ENCODE measurements around the gene AXDND1. TPM values are rescaled to one million over a fixed set of nuclear protein-coding genes. Genes with fewer than 3 reads are reported as not detected.

AXDND1 gene
- total RNA-seq, 4 donors from 2014 or later = not detected

DNA sequence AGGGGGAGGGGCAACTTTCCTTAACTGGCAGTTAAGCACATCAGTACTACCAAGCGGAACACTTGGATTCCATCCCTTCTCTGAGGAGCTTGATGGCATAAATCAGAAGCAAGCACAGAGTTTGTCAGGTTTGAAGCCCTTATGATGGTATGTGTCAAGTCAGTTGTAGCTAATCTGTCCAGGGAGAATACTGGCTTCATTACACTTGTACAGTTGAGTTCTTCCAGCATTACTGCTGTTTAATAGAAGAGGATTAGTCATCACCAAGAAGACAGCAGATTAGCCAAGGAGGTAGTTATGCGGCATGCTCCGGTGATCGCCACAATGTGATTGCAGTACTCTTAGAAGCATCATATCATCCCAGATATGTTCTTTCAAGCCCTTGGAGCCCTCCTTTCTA is 223.7 kb downstream of the AXDND1 start:
- intact Hi-C loops (cut with DNase I; ENCODE audit: low total_unique reads) = no loop called here
- ATAC-seq = no peak

DNA sequence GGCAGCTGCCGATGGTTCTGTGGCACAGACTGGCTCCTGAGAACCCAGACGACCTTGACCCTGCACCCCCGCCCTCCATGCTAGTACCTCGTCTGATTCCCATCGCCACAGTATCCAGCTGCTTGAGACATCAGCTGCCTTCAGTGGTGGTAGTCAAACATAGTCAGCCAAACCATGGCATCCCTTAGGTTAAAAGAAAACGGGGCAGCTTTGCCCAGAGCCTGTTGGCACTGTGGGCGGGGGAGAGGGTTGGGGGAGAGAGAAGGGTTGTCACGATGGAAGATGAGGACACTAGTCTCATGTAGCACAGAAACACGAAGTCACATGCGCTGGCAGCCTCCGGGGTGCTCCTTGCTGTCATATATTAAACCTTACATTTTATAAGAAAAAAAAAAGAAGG is 224.9 kb downstream of the AXDND1 start:
- no peak overlapping the region for H3K27ac ChIP-seq
- DNase-seq (no peak), ATAC-seq (no peak)
- TF ChIP-seq POLR2A (IDR thresholded peaks at IDR 0.05) = no peak
- TF ChIP-seq, protein P1, sequence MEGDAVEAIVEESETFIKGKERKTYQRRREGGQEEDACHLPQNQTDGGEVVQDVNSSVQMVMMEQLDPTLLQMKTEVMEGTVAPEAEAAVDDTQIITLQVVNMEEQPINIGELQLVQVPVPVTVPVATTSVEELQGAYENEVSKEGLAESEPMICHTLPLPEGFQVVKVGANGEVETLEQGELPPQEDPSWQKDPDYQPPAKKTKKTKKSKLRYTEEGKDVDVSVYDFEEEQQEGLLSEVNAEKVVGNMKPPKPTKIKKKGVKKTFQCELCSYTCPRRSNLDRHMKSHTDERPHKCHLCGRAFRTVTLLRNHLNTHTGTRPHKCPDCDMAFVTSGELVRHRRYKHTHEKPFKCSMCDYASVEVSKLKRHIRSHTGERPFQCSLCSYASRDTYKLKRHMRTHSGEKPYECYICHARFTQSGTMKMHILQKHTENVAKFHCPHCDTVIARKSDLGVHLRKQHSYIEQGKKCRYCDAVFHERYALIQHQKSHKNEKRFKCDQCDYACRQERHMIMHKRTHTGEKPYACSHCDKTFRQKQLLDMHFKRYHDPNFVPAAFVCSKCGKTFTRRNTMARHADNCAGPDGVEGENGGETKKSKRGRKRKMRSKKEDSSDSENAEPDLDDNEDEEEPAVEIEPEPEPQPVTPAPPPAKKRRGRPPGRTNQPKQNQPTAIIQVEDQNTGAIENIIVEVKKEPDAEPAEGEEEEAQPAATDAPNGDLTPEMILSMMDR (IDR thresholded peaks at IDR 0.05 in 4 of 5, conservative IDR thresholded peaks at IDR 0.05 in 1 of 5) = no peak
- H3K4me1 ChIP-seq = no peaks in the 10 kb centered on the region
- H3K36me3 ChIP-seq = no peaks in the 10 kb centered on the region
- peaks cover 14 to 29% (median 17%) of the 10 kb centered on the region in 3 donors for H3K27me3 ChIP-seq
- intact Hi-C loops (cut with DNase I; ENCODE audit: low total_unique reads) = no loop called here
- H3K9me3 ChIP-seq = no peaks in the 10 kb centered on the region
- in situ Hi-C loops (cut with MboI; ENCODE audit: low sequenced_read_pairs in 4 of 4) = no loop called here
- no peak overlapping the region for H3K4me3 ChIP-seq

More for the DNA sequence above, 223.7 kb downstream of the AXDND1 start:
- H3K4me3 ChIP-seq = no peak overlapping the region
- H3K27ac ChIP-seq = no peak overlapping the region
- no peaks in the 10 kb centered on the region for H3K36me3 ChIP-seq
- no peaks in the 10 kb centered on the region for H3K4me1 ChIP-seq
- H3K27me3 ChIP-seq = peaks cover 14 to 37% (median 17%) of the 10 kb centered on the region in 3 donors
- no peaks in the 10 kb centered on the region for H3K9me3 ChIP-seq
- in situ Hi-C loops (cut with MboI; ENCODE audit: low sequenced_read_pairs in 4 of 4) = no loop called here
- DNase-seq = no peak
- no peak for TF ChIP-seq POLR2A (IDR thresholded peaks at IDR 0.05)
- TF ChIP-seq, protein P1 (IDR thresholded peaks at IDR 0.05 in 4 of 5, conservative IDR thresholded peaks at IDR 0.05 in 1 of 5) = no peak

DNA sequence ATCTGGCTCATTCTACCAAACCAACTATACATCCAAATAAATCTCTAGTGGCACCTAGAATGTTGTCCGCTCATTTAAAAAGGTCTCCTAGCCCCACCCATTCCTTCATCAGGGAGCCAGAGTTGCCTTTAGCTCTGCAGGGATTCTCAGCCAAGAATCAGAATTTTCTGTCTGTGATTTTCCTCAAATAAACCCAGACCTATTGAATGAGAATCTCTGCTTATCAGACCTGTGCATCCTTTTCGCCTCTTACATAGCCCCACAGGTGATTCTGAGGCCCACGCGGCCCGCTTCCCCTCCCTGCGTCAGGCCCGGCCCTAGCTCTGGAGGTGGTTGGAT is 225.5 kb downstream of the AXDND1 start:
- TF ChIP-seq, protein P1 (IDR thresholded peaks at IDR 0.05 in 4 of 5, conservative IDR thresholded peaks at IDR 0.05 in 1 of 5) = no peak
- no peak for TF ChIP-seq POLR2A (IDR thresholded peaks at IDR 0.05)
- intact Hi-C loops (cut with DNase I; ENCODE audit: low total_unique reads) = no loop called here
- H3K27me3 ChIP-seq = peaks cover 14 to 25% (median 16%) of the 10 kb centered on the region in 3 donors
- H3K27ac ChIP-seq = no peak overlapping the region
- H3K36me3 ChIP-seq = no peaks in the 10 kb centered on the region
- H3K4me1 ChIP-seq = no peaks in the 10 kb centered on the region
- ATAC-seq = no peak
- H3K4me3 ChIP-seq = no peak overlapping the region
- no peak for DNase-seq
- no peaks in the 10 kb centered on the region for H3K9me3 ChIP-seq
- in situ Hi-C loops (cut with MboI; ENCODE audit: low sequenced_read_pairs in 4 of 4) = no loop called here

DNA sequence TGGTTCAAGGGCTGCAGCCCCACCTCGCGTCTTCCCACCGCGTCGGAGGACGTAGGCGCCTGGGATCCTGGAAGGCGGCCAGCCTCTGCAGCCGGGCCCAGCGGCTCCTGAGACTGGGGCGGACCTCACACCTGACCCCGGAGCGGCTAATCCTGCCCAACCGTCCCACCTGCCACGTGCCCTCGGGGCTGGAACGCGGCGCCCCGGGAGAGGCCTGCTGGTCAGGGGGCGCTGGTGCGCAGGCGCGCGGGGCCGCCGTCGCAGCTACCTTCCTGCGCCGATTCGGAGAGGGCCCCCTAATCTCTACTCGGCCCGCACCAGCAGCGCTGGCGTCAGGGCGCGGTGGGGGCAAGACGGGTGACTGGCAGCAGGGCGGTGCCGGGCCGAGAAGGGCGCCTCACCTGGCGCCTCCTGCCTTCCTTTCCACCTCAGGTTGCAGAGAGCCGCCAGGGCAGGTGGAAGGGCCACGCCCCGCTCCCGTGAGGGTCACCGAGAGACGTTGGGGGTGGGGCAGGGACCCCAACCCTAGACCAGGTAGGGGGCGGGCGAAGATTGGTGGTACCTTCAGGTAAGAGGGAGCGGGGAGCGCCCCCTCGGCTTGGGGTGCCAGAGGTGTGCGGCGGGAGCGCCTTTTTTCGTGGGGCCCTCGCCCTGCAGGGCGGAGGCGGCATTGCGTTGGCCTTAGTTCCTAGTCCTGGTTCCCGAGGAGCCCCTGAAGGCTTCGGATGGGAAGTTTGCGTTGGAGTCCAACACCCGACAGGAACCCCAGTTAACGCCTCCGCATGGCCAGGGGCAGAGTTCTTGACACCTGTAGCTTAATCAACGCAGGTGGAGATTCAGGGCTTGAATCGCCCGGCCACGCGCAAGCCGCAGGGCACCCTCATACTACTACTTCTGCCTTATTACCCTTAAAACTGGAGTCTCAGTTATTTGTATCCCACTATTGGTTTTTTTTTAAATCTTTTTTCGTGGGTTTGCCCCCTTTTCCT is 226.1 kb downstream of the AXDND1 start, which contains the start of gene TDRD5:
TSS of gene TDRD5 (plus strand) at position 241 of the 989 bp plus-strand sequence. CDS start 784 bp downstream, outside the sequence.
- no peak within 1 kb of the TSS for H3K27ac ChIP-seq
- H3K36me3 ChIP-seq = no peaks in the 10 kb centered on the region
- intact Hi-C loops (cut with DNase I; ENCODE audit: low total_unique reads) (no loop called here), in situ Hi-C loops (cut with MboI; ENCODE audit: low sequenced_read_pairs in 4 of 4) (no loop called here)
- no peak for DNase-seq
- no peaks in the 10 kb centered on the region for H3K4me1 ChIP-seq
- peaks cover 11 to 20% (median 14%) of the 10 kb centered on the region in 3 donors for H3K27me3 ChIP-seq
- H3K9me3 ChIP-seq = no peaks in the 10 kb centered on the region
- TF ChIP-seq, protein P1 (IDR thresholded peaks at IDR 0.05 in 4 of 5, conservative IDR thresholded peaks at IDR 0.05 in 1 of 5) = no peak
- TF ChIP-seq POLR2A (IDR thresholded peaks at IDR 0.05) = no peak
- no peak for ATAC-seq
- H3K4me3 ChIP-seq = no peak within 1 kb of the TSS

All from gastrocnemius medialis (tissue), 4 donors.